NCI-H1048 (cell line): Measurements from ENCODE around the gene PRRG3.

ENCODE experiments used
- DNase-seq: peaks from one replicate; lab custom pipeline; 2025; lab: John Stamatoyannopoulos, UW

The PRRG3 gene

GRCh38 chrX:151708821-151709220 lies 13.6 kb downstream of the PRRG3 start:
- DNase-seq: no peak

- no peak for DNase-seq
Observed at GRCh38 chrX:151710457-151710856, 15.2 kb downstream of the PRRG3 start.

GRCh38 chrX:151711154-151711553 lies 15.9 kb downstream of the PRRG3 start:
- DNase-seq: no peak

GRCh38 chrX:151711787-151712186 lies 16.5 kb downstream of the PRRG3 start:
- no peak for DNase-seq

DNA sequence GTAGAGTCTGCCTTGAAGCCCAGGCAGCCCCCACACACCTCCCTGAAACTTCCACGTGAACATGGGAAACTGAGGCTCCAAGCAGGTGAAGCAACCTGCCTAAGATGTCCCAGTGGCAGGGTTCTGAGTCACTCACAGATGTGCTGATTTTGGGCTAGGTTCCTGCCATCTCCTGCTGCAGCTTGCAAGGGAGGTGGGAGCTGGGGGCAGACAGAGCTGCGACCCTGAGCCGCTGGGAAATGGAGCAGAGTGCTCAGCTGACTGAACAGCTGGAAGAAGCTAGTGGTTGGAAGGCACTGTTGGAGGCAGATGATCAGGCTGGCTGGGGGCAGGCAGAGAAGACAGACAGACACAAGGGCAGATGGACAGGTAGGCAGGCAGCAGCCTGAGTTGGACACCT lies 17.0 kb downstream of the PRRG3 start:
- DNase-seq: no peak

- no peak for DNase-seq
Observed at GRCh38 chrX:151713849-151714248, 18.6 kb downstream of the PRRG3 start.

- DNase-seq: no peak
Observed at GRCh38 chrX:151714362-151714761, 19.1 kb downstream of the PRRG3 start.

- DNase-seq: no peak
Observed at GRCh38 chrX:151715752-151716151, 20.5 kb downstream of the PRRG3 start, which contains the start of gene FATE1. Gene FATE1 (plus strand): TSS chrX:151716035. CDS start chrX:151716120, 85 bp downstream.

- DNase-seq: no peak
Observed at GRCh38 chrX:151722241-151722846, 27.1 kb downstream of the PRRG3 start.

DNA sequence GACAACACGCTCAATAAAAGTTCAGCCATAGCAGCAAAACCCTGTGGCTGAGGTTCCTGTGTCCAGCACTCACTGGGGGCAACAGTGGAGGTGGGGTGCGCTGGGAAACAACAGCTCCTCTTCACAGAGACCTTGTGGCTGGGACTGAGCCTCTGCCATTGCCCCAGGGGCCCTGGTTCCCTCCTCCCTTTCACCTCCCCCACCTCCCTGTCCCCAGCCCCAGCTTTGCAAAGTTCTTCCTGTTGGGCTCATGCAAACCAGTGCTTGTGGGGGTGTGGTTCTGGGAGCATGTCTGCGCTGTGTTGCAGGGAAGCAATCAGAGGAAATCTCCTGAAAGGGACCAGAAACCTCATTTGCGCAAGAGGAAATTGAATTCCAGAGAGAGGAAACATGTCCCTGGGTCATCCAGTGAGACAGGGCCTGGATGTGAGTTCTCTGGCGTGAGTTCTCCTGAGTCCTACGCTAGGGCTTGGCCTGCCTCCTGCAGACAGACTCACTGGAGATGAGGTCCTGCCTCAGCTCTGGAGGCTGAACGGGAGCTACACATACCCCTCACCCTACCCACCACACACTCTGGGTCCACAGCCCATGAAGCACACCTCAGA lies 28.0 kb downstream of the PRRG3 start:
- DNase-seq: no peak

GRCh38 chrX:151724563-151725337 lies 29.5 kb downstream of the PRRG3 start:
- no peak for DNase-seq

DNA sequence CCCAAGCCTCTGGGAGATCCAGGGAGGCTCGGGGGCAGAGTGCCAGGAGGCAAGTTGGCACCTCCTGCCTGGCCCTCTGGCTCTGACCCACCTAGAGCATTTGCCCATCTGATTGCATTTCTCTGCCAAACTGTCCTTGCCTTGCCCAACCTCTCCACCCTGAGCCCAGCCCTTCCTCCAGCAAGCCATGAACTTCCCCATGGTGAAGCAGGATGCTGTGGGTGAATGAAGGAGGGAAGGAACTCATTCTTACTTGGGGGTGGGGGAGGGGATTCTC lies 30.0 kb downstream of the PRRG3 start:
- DNase-seq: no peak

- no peak for DNase-seq
Observed at GRCh38 chrX:151726751-151727150, 31.5 kb downstream of the PRRG3 start.

DNA sequence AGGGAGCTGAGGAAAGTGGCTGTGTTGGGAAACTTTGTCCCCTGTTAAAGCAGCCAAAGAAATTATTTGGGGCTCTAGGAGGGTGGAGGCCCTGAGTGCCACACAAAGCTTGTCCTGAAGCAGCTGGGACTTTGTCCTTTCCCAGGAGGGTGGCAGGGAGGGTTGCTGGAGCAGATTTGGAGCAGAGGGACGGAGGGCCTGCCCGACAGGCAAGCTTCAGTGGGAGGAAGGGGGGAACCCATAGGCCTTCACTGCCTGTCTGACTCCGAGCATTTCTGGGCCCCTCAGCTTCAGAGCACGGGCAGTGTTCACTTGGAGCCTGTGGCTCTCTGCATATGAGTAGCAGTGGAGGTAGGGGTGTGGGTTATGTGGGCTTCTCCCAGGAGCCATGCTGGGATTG lies 32.1 kb downstream of the PRRG3 start:
- no peak for DNase-seq

GRCh38 chrX:151729056-151729725 lies 33.9 kb downstream of the PRRG3 start:
- no peak for DNase-seq

DNA sequence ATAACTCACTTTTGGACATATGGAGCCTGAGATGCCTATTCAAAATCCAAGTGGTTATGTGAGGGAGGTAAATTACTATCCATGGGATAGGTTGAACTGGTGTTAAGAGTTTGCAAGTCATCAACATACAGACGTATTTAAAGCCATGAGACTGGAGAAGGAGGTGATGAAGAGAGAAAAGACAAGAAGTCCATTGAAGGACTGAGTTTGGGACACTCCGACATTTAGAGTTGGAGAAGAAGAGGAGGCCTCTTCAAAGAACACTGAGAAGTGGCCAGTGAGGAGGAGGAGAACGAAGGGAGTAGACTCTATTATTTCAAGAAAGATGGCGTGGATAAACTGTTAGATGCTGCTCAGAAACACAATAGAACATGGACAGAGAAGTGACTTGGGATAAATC lies 39.2 kb downstream of the PRRG3 start, which contains the start of gene CNGA2:
Gene CNGA2, plus strand, starts transcription at position 301 of the 400 bp plus-strand sequence. CDS start 3,738 bp downstream, outside the sequence.
- no peak for DNase-seq

DNA sequence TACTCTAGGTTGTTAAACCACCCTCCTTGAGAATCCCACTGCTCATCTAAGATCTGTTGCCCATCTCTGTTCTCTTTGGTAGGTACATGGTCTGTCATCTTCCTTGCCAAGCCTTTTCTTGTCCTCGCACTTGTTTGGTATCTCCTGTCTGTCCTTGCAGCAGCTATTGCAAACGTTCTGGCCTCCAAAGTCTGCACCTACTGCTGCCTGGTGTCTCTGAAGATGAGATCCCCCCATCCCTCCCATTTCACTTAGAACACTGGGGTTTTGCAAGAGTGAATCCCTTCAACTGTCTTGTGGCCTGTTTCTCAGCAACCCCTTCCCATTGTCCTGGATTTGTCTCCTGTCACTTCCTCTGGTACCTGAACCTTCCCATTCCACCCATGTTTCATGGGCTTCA lies 40.0 kb downstream of the PRRG3 start:
- DNase-seq: no peak

- DNase-seq: no peak
Observed at GRCh38 chrX:151736685-151737084, 41.4 kb downstream of the PRRG3 start.

DNA sequence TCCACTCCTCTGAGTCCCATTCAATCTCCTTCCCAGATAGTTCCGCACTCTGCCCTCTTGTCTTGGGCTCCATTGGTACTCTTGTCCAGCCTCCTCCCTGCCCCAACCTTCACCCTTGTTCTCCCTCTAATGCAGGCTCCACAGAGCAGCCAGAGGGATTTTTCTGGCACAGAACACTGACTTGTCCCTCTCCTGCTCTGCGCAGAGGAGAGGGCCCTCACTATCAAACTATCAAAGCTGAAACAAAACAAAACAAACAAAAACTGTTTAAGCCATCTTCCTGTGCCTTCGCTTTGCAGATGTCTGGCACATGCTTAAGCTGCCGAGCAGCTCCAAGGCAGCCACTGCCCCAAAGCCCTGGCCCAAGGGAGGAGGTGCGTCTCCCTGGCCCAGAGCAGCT lies 42.2 kb downstream of the PRRG3 start:
- no peak for DNase-seq

GRCh38 chrX:151738751-151739150 lies 43.5 kb downstream of the PRRG3 start:
- DNase-seq: no peak

DNA sequence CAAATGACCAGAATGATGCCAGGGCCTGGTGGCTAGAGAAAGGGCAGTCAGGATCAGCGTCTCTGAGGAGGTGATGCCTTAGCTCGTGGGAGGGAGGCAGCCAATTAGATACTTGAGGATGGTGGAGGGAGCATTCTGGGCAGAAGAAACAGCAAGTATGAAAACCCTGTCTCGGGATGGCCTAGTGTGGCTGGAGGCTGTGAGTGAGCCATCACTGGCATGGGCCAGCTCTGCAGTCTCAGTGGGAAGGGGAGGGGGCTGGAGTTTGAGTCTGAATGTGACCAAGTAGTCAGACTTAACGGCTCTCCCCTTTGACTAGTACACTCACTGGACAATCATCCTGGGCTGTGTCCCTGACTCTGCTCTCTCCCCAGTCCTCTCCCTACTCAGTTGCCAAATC lies 46.3 kb downstream of the PRRG3 start:
- no peak for DNase-seq

DNA sequence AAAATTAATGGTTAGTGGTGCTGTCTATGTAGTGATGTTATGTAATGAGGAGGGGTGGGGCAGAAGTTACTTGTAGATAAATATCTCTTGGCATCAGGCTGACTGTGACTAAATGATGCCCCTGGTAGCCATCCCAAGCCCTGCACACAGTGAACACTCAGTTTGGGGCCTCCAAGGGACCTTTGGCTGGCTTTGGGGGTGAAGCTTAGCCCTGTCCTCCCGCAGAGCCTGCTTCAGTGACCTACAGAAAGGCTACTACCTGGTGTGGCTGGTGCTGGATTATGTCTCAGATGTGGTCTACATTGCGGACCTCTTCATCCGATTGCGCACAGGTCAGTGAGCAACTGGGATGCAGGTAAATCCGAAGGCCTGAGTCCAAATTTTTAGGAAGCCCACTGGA lies 47.1 kb downstream of the PRRG3 start:
- no peak for DNase-seq
